ENCODE data around the gene COX5B. TPM values are rescaled to one million over a fixed set of nuclear protein-coding genes. Genes with fewer than 3 reads are reported as not detected.
A peak's percentile ranks its signal among the peaks of the same experiment; 100 is the strongest.
"Not testable (repeated sequence)": the region's sequence is repeated elsewhere in the genome, so short reads cannot be mapped to it uniquely, and the experiment has no call there.

Gene COX5B, protein sequence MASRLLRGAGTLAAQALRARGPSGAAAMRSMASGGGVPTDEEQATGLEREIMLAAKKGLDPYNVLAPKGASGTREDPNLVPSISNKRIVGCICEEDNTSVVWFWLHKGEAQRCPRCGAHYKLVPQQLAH
- 100 to 1,000 TPM; 175 to 181 TPM for total RNA-seq

GRCh38 chr2:97645695-97646629, at the start of gene COX5B:
Gene COX5B (plus strand): TSS chr2:97646062. CDS start chr2:97646087, 25 bp downstream.
- H3K4me3 Mint-ChIP-seq = peak within 1 kb of the TSS; percentile 90
- peak; percentile 94 to 96 for ATAC-seq (replicated peaks in 1 of 2)
- peaks cover 33% of the 10 kb centered on the region for H3K4me1 Mint-ChIP-seq (ENCODE audit: low read depth)
- H3K27ac Mint-ChIP-seq = peak within 1 kb of the TSS; percentile 96
- peak; percentile 99 for DNase-seq
- H3K9me3 Mint-ChIP-seq = no peaks in the 10 kb centered on the region
- H3K36me3 Mint-ChIP-seq (ENCODE audit: insufficient read depth in 2 of 2) = peaks cover 12 to 24% of the 10 kb centered on the region in 2 donors
- H3K27me3 Mint-ChIP-seq (ENCODE audit: low read depth) = no peaks in the 10 kb centered on the region

DNA sequence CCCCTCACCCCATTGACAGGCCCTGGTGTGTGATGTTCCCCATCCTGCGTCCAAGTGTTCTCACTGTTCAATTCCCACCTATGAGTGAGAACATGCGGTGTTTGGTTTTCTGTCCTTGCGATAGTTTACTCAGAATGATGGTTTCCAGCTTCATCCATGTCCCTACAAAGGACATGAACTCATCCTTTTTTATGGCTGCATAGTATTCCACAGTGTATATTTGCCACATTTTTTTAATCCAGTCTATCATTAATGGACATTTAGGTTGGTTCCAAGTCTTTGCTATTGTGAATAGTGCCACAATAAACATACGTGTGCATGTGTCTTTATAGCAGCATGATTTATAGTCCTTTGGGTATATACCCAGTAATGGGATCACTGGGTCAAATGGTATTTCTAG, 49.7 kb upstream of the COX5B start:
- H3K27ac Mint-ChIP-seq; H3K4me3 Mint-ChIP-seq; H3K36me3 Mint-ChIP-seq (ENCODE audit: insufficient read depth in 2 of 2); DNase-seq; ATAC-seq (replicated peaks in 1 of 2); H3K4me1 Mint-ChIP-seq (ENCODE audit: low read depth); H3K9me3 Mint-ChIP-seq: not testable (repeated sequence)
- peaks cover 11% of the 10 kb centered on the region for H3K27me3 Mint-ChIP-seq (ENCODE audit: low read depth)

GRCh38 chr2:97601537-97601936, 44.3 kb upstream of the COX5B start:
- not testable (repeated sequence) for H3K4me1 Mint-ChIP-seq (ENCODE audit: low read depth); H3K9me3 Mint-ChIP-seq; H3K4me3 Mint-ChIP-seq; H3K27ac Mint-ChIP-seq; H3K36me3 Mint-ChIP-seq (ENCODE audit: insufficient read depth in 2 of 2); ATAC-seq (replicated peaks in 1 of 2); H3K27me3 Mint-ChIP-seq (ENCODE audit: low read depth); DNase-seq

- not testable (repeated sequence) for H3K4me1 Mint-ChIP-seq (ENCODE audit: low read depth); H3K4me3 Mint-ChIP-seq; ATAC-seq (replicated peaks in 1 of 2); H3K36me3 Mint-ChIP-seq (ENCODE audit: insufficient read depth in 2 of 2); H3K27me3 Mint-ChIP-seq (ENCODE audit: low read depth); DNase-seq; H3K27ac Mint-ChIP-seq; H3K9me3 Mint-ChIP-seq
These were observed 40.8 kb upstream of the COX5B start for GRCh38 chr2:97605109-97605508.

DNA sequence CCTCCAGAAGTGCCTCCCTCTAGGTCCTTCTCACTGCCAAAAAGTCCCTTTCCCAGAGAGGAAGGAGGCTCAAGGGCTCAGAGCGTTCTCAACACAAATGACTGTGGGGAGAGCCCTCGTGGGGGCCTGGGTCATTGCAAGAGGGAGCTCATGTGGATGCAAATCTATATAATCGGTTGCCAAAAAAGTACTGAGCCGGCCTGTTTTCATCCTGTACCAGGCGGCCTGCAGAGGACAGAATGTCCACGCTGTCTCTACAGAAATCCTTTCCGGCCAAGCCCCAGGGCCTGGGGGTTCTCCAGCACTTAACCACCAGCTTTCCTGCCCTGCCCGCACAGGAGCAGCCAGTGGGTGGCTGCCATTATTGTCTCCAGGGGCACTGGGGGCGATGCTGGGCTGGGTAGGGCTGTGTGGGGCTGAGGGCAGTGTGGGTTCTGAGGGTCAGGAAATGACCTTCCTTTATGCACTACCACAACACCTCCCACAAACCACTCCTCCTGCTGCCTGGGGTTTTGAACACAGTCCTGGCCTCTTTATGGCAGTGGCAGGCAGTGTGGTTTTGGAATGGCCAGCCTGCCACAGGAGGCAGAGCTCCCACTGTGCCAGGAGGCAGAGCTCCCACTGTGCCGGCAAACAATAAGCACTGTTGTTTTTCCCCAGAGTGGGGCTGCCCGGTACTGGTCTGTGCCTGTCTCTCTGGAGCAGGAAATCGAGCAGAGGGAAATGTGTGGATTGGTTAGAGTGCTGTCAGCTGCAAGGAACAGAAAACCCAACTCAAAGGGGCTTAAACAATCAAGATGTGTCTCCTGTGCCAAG, 40.1 kb upstream of the COX5B start:
- H3K27ac Mint-ChIP-seq; H3K36me3 Mint-ChIP-seq (ENCODE audit: insufficient read depth in 2 of 2); H3K4me3 Mint-ChIP-seq: not testable (repeated sequence)

GRCh38 chr2:97608745-97609144, 37.1 kb upstream of the COX5B start:
- not testable (repeated sequence) for H3K27me3 Mint-ChIP-seq (ENCODE audit: low read depth); H3K9me3 Mint-ChIP-seq; H3K4me1 Mint-ChIP-seq (ENCODE audit: low read depth); H3K27ac Mint-ChIP-seq; H3K36me3 Mint-ChIP-seq (ENCODE audit: insufficient read depth in 2 of 2); H3K4me3 Mint-ChIP-seq; DNase-seq
- peak in 1 of 2 donors; percentile 57 for ATAC-seq (replicated peaks in 1 of 2)

More for the DNA sequence above, 40.1 kb upstream of the COX5B start:
- H3K4me1 Mint-ChIP-seq (ENCODE audit: low read depth); H3K27me3 Mint-ChIP-seq (ENCODE audit: low read depth); ATAC-seq (replicated peaks in 1 of 2); DNase-seq; H3K9me3 Mint-ChIP-seq: not testable (repeated sequence)

GRCh38 chr2:97611895-97612294, 34.0 kb upstream of the COX5B start:
- H3K4me3 Mint-ChIP-seq; DNase-seq; ATAC-seq (replicated peaks in 1 of 2); H3K9me3 Mint-ChIP-seq; H3K4me1 Mint-ChIP-seq (ENCODE audit: low read depth); H3K27me3 Mint-ChIP-seq (ENCODE audit: low read depth); H3K27ac Mint-ChIP-seq; H3K36me3 Mint-ChIP-seq (ENCODE audit: insufficient read depth in 2 of 2): not testable (repeated sequence)

DNA sequence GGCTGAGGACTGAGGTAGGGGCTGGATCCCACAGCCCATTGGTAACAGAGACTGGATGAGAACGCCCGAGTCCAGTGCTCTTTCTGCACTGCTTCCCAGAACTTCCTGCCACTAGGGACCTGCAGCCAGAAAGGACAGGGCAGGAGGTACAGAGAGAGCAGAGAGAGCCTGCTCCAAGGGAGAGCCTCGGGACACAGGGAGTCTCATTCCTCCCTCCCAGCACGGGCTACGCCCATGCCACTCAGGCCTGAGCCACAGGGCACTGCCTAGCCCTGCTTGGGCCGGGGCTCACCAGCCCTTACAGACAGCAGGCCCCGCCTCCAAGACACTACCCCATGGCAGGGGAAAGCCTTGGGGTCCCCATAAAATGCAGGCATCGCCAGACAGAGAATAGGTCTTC, 30.1 kb upstream of the COX5B start:
- H3K36me3 Mint-ChIP-seq (ENCODE audit: insufficient read depth in 2 of 2); H3K9me3 Mint-ChIP-seq; ATAC-seq (replicated peaks in 1 of 2); H3K4me3 Mint-ChIP-seq; H3K4me1 Mint-ChIP-seq (ENCODE audit: low read depth); H3K27me3 Mint-ChIP-seq (ENCODE audit: low read depth); H3K27ac Mint-ChIP-seq; DNase-seq: not testable (repeated sequence)

GRCh38 chr2:97617911-97618310, 28.0 kb upstream of the COX5B start:
- DNase-seq (no peak), ATAC-seq (replicated peaks in 1 of 2) (no peak)
- H3K4me3 Mint-ChIP-seq = no peak overlapping the region
- peaks cover 2 to 4% of the 10 kb centered on the region in 2 donors for H3K9me3 Mint-ChIP-seq
- peaks cover 6% of the 10 kb centered on the region for H3K27me3 Mint-ChIP-seq (ENCODE audit: low read depth)
- H3K27ac Mint-ChIP-seq = no peak overlapping the region
- H3K4me1 Mint-ChIP-seq (ENCODE audit: low read depth) = peaks cover 5% of the 10 kb centered on the region
- no peaks in the 10 kb centered on the region for H3K36me3 Mint-ChIP-seq (ENCODE audit: insufficient read depth in 2 of 2)

DNA sequence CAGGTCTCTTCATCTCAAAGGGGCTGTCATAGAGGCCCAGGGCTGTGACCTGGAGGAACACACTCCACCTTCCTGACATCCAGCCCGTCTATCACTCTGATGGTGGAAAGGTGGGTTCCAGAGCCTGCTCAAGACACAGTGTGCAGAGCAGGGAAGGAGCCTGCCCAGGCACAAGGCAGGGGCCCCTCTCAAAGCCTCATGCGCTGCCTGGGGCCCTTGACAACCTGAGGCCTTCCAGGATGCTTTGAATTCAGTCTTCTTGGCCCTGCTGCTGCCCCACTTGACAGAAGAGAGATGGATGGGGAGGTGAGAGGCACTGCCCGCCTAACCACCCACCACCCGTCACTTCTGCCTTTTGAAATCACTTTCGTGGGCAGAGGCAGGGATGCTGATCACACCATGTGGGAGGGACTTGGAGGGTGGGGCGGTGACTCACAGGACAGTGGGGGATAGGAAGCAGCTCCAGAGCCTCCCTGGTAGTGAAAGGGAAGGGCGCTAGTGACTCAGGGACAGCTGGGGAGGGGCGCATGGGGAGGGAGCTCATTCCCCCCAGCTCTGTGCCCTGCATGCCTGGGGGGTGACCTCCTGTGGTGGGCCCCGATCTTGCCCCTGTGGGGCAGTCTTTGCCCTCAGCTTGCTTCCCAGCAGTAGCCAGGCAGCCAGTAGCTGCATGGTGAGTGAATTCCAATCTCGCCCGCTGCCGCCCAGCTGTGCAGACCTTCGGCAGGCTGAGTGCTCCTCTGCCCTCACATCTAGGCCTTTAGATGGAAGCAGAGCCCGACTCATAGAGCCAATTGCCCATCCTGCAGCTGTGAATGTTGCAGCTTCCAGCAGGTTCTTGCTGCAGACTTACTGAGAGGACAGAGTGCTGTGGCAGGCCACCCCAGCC, 26.7 kb upstream of the COX5B start:
- H3K4me3 Mint-ChIP-seq; H3K27ac Mint-ChIP-seq; H3K9me3 Mint-ChIP-seq; H3K4me1 Mint-ChIP-seq (ENCODE audit: low read depth); H3K36me3 Mint-ChIP-seq (ENCODE audit: insufficient read depth in 2 of 2); H3K27me3 Mint-ChIP-seq (ENCODE audit: low read depth): not testable (repeated sequence)
- DNase-seq = peak; percentile 9 to 49
- ATAC-seq (replicated peaks in 1 of 2) = peak; percentile 92 to 93

DNA sequence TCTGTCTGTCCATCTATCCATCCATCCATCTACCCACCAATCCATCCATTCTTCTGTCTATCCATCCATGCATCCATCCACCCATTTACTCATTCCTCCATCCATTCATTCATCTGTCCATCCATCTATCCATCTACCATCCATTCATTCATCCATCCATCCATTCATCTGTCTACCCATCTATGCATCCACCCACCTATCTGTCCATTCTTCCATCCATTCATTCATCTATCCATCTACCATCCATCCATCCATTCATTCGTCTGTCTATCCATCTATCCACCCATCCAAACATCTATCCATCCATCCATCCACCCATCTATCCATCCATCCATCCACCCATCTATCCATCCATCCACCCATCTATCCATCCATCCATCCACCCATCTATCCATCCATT, 25.4 kb upstream of the COX5B start:
- not testable (repeated sequence) for H3K36me3 Mint-ChIP-seq (ENCODE audit: insufficient read depth in 2 of 2); H3K9me3 Mint-ChIP-seq; H3K27me3 Mint-ChIP-seq (ENCODE audit: low read depth); H3K4me1 Mint-ChIP-seq (ENCODE audit: low read depth); H3K27ac Mint-ChIP-seq; DNase-seq; ATAC-seq (replicated peaks in 1 of 2); H3K4me3 Mint-ChIP-seq

- not testable (repeated sequence) for H3K9me3 Mint-ChIP-seq; H3K4me1 Mint-ChIP-seq (ENCODE audit: low read depth); H3K36me3 Mint-ChIP-seq (ENCODE audit: insufficient read depth in 2 of 2); DNase-seq; H3K4me3 Mint-ChIP-seq; ATAC-seq (replicated peaks in 1 of 2); H3K27ac Mint-ChIP-seq
- peaks cover 12% of the 10 kb centered on the region for H3K27me3 Mint-ChIP-seq (ENCODE audit: low read depth)
These were observed 22.9 kb upstream of the COX5B start for GRCh38 chr2:97622976-97623375.

Data from activated T-cell treated with anti-CD3 and anti-CD28 coated beads, Interleukin-2, amount 50 U/mL, for 72 hours (primary cell).